HG02678 (cell line): ENCODE data around the gene RIOX2.
A peak's percentile ranks its signal among the peaks of the same experiment; 100 is the strongest.
"Not testable (repeated sequence)": the region's sequence is repeated elsewhere in the genome, so short reads cannot be mapped to it uniquely, and the experiment has no call there.

Source experiments
- ATAC-seq: cut with Tn5 transposase; IDR thresholded peaks from one replicate; pipeline ENCODE4 v1.9.1; 2021; ENCODE audit warnings: mild to moderate bottlenecking, moderate library complexity; ENCODE audit not compliant: unreplicated experiment

RIOX2 gene

GRCh38 chr3:97914388-97914787, 57.8 kb downstream of the RIOX2 start:
- no peak for ATAC-seq

- ATAC-seq = no peak
These were observed 60.8 kb downstream of the RIOX2 start for GRCh38 chr3:97911459-97911858.

GRCh38 chr3:97910931-97911351, 61.3 kb downstream of the RIOX2 start:
- no peak for ATAC-seq

GRCh38 chr3:97910236-97910831, 61.9 kb downstream of the RIOX2 start:
- not testable (repeated sequence) for ATAC-seq

- ATAC-seq = not testable (repeated sequence)
These were observed 62.4 kb downstream of the RIOX2 start for GRCh38 chr3:97909830-97910229.

- no peak for ATAC-seq
These were observed 70.7 kb downstream of the RIOX2 start for GRCh38 chr3:97901313-97902248.

- ATAC-seq = no peak
These were observed 72.9 kb downstream of the RIOX2 start for GRCh38 chr3:97899331-97899730.

GRCh38 chr3:97896547-97896946, 75.7 kb downstream of the RIOX2 start:
- no peak for ATAC-seq

GRCh38 chr3:97896129-97896528, 76.1 kb downstream of the RIOX2 start:
- no peak for ATAC-seq

GRCh38 chr3:97895216-97895615, 77.0 kb downstream of the RIOX2 start:
- peak; percentile 72 for ATAC-seq

- no peak for ATAC-seq
These were observed 79.4 kb downstream of the RIOX2 start for GRCh38 chr3:97892852-97893251.
